Esophagus muscularis mucosa (tissue), 3 donors: ENCODE measurements around the gene CIT.

Source experiments
- POLR2AphosphoS5 ChIP-seq, 2 donors: sonication (generic); formaldehyde crosslinking; IDR thresholded peaks; one replicate each; pipeline ENCODE4 v1.6.1; 2017; ENCODE audit warnings: antibody characterized with exemption in 2 of 2
- TF ChIP-seq, protein P1 (sequence below), 3 experiments: fragments of 200-600 bp in 2 of 3; fragments of 450-650 bp in 1 of 3; sonication (generic) in 2 of 3; IDR thresholded peaks; one replicate each; pipeline ENCODE4 v1.5.1; 2017 to 2019; ENCODE audit warnings: antibody characterized with exemption in 3 of 3, mild to moderate bottlenecking in 2 of 3, moderate library complexity in 1 of 3

DNA sequence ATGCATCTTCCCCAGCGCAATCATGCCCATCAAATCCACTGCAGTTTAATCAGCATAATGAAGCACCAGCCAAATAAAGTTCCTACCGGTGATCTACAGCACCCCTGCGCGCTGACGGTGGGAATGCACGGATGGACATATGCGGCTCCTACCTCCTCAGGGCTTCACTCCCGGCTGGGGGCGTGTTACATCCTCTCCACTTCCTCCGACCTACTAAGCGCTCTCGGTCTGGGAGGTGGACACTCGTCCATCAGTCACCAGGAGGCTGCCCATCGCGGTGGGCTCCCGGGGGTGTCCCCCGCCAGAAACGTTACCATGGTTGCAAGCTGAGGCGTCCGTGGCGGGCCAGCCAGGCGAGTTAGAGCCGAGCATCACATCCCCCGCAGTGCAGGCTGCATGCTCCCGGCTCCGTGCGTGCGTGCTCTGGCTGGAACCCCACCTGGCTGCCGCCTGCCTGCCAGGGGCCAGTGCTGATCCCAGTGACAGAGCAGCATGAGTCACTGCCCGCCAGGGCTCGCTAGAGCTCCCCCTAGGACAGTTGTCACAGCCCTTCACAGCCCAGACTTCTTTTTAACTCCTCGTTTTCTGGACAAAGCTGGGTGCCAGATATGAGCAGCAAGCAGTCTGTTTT, 73.0 kb downstream of the CIT start:
- TF ChIP-seq POLR2AphosphoS5 (IDR thresholded peaks at IDR 0.05): no peak
- TF ChIP-seq, protein P1, sequence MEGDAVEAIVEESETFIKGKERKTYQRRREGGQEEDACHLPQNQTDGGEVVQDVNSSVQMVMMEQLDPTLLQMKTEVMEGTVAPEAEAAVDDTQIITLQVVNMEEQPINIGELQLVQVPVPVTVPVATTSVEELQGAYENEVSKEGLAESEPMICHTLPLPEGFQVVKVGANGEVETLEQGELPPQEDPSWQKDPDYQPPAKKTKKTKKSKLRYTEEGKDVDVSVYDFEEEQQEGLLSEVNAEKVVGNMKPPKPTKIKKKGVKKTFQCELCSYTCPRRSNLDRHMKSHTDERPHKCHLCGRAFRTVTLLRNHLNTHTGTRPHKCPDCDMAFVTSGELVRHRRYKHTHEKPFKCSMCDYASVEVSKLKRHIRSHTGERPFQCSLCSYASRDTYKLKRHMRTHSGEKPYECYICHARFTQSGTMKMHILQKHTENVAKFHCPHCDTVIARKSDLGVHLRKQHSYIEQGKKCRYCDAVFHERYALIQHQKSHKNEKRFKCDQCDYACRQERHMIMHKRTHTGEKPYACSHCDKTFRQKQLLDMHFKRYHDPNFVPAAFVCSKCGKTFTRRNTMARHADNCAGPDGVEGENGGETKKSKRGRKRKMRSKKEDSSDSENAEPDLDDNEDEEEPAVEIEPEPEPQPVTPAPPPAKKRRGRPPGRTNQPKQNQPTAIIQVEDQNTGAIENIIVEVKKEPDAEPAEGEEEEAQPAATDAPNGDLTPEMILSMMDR (IDR thresholded peaks at IDR 0.05): peak in 2 of 3 experiments; percentile 14 to 15
